ENCODE measurements around the gene RIF1. TPM values are rescaled to one million over a fixed set of nuclear protein-coding genes. Genes with fewer than 3 reads are reported as not detected.

Gene RIF1
- total RNA-seq, 1 donor from 2014 or later, result 96.4 TPM

- Histone ChIP-seq H3K9me3 (ENCODE audit: low read depth) (no peaks in the 10 kb centered on the region), H3K4me2 (no peak overlapping the region), H3K27me3 (no peaks in the 10 kb centered on the region), H3K27ac (no peak overlapping the region), H3K9ac (no peak overlapping the region), H3K4me3 (no peak overlapping the region), H3K79me2 (ENCODE audit: low read depth) (no peaks in the 10 kb centered on the region), H3K36me3 (no peaks in the 10 kb centered on the region), H3K4me1 (peaks cover under 1% of the 10 kb centered on the region), H4K20me1 (ENCODE audit: low read depth) (no peaks in the 10 kb centered on the region), H3F3A (ENCODE audit: low read depth) (no peaks in the 10 kb centered on the region), H2AFZ (replicated peaks) (no peak overlapping the region)
- Mint-ChIP-seq H3K27ac (no peak overlapping the region), H3K36me3 (no peaks in the 10 kb centered on the region), H3K27me3 (ENCODE audit: insufficient read depth, low read depth) (no peaks in the 10 kb centered on the region), H3K4me3 (no peak overlapping the region), H3K4me1 (peaks cover 3% of the 10 kb centered on the region), H3K9me3 (no peaks in the 10 kb centered on the region)
- no peak for TF ChIP-seq CTCF (IDR thresholded peaks at IDR 0.05)
- no peak for TF ChIP-seq EZH2phosphoT487 (IDR thresholded peaks at IDR 0.05)
- no peak for TF ChIP-seq EZH2 (IDR thresholded peaks at IDR 0.05)
- no peak for DNase-seq (ENCODE audit: low spot score)
Measured at GRCh38 chr2:151526572-151527090, 116.9 kb downstream of the RIF1 start.

Small RNA genes within 50 kb of the gene (microRNA-seq; reads per million reads assigned to microRNA genes)
- not detected for gene MIR4773-1
- gene MIR4773-2, result not detected

Small RNA genes within 50 kb of the gene (small RNA-seq; reads per million reads assigned to genes)
- gene MIR4773-1 (not detected), gene RN7SL124P (not detected)

Other genes with a start within 250 kb of the RIF1 start
- 1.1 and 2.0 TPM in 2 replicates for gene RBM43, start 148.0 kb upstream of the RIF1 start, total RNA-seq (ENCODE audit: low replicate concordance)
- gene NMI, start 120.2 kb upstream of the RIF1 start, total RNA-seq (ENCODE audit: low replicate concordance), result 0.43 and 1.7 TPM in 2 replicates
- gene TNFAIP6, start 52.3 kb upstream of the RIF1 start, total RNA-seq (ENCODE audit: low replicate concordance), result 0.22 TPM in 1 of 2 replicates, not detected in the other